ENCODE measurements around the gene CEP128.

CEP128 gene

DNA sequence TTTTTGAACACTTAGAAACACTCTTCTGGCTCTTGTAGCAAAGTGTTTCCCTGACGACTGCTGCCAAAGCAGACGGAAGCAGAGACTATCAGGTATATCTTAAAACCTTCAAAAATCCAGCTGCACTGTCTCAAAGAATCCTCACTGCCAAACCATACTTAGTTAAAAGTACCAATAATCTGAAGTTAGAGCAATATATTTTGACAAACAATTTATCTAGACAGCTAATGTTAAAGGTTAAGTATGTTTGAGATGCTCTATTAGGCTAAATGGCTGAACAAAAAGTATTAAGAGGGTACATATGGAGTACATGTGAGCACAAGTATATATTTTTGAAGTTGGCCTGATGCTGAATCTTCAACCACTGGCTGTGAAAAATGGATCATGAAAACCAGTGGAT is 398.3 kb downstream of the CEP128 start:
- no peak for DNase-seq (ENCODE audit: low spot score)

DNA sequence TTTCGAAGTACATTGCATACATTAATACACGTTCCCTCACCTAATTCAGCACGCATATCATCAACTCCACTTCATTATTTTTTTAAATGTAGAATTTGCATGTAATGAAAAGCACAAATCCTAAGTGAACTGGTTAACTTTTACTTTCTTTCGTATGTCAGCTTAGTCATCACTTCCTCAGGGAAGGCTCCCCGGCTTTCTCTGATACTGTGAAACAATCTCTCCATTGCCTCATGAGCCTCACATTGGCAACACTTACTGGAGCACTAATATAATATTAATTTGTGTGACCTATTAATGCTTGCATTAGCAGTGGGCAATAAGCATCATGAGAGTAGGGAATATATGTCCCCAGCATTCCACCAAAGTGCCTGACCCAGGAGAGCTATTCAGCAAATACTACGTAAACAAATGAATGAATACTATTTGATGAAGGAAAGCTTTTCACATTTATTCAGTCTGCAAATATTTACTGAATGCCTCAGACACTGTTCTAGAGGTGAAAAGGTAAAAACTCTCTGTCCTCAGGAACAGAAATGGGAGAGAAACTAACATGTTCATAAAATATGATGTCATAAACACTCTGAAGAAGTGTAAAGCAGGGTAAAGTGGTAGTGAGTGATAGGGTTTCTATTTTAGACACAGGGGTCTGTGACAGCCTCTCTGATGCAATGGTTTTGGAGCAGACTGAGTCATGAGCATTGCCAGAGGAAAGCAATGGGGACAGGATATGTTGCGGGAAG is 402.7 kb downstream of the CEP128 start:
- DNase-seq (ENCODE audit: low spot score): no peak

DNA sequence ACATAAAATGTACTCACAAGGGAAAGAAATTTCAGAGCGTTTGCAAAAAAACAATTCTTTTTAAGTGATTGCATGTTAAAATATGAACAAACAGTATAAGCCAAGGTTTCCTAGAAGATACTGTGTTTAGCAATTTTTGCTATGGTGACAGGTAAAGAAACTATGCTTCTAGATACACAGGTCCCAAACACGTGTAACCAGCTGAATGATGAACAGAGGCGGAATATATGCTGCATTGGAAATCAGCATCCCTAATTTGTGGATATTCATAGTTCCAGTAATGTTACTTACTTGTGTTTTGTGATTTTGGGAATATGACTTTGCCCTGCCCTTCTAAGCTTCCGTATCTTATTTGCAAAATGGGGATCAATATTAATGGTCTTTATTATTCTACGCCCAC is 403.9 kb downstream of the CEP128 start:
- DNase-seq (ENCODE audit: low spot score): no peak

DNA sequence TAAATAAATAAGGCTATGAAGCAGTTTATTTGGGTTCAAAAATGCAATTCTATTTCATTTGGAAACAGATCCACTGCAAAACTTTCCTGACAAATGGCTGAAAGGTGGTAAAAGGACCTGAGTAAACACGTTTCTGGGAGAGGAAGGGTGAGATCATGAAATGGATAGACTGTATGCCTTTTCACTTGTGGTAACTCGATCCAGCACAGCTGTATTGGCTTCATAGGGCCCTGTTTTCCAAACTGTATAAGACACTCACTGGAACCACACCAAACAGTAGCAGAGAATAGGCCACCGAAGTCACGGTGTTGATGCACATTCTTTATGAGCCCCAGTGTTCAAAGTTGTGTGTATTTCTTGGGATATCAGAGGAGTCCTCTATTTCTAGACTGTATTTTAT is 405.1 kb downstream of the CEP128 start:
- no peak for DNase-seq (ENCODE audit: low spot score)

DNA sequence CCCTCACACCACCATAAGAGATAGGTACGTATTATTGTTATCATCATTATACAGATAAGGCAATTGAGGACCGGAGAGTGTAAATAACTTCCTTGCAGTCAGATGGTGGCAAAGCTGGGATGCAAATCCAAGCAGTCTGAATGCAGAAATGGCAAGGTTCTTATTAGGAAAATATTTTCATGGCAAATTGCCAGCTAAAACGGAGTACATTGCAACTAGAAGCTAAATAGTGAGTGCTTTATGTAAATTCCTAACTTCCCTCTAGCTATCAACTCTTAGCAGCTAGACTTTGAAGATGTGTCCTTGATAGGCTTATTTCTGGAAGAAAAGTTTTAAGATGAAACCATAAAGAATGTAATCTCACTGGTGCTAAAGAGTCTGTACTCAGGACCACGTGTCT is 406.4 kb downstream of the CEP128 start:
- DNase-seq (ENCODE audit: low spot score): no peak

DNA sequence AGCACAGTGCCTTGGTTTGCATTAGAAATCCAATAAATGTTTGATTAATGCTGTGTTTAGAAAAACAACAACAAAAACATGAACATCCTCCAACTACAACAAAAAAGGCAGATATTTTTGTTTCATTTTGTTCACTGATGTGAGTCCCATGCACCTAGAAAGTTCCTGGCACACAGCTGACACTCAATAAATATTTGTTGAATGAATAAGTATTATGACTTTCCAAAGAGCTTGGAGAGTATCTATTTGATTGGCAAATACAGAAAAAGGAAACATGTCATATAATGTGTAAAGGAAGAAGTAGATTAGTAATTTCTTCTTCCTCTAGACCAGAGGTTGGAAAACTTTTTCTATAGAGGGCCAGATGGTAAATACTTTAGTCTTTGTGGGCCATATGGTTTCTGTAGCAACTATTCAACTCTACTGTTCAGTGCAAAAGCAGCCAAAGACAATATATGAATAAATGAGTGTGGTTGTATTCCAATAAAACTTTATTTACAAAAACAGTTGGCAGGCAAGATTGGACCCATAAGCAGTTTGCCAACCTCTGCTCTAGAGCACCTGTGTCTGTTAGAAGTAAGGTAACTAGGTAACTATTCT is 417.9 kb downstream of the CEP128 start:
- DNase-seq (ENCODE audit: low spot score): no peak

DNA sequence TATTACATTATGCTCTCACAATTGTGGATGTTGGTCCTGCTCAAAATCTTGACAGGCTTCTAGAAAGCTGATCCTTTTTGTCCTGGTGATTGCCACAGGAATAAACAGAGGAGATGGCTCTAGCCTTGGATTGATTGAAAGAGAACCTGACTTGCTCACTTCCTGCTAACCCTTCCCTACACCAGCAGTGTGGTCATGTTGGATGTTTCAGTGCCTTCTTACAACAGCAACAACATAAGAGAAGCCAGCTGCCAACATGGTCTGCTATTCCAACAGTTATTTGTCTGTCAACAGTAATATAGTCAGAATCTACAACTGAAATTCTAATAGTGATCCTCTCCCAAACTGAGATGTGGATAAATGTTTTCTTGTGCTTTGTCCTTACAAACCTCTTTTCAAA is 418.6 kb downstream of the CEP128 start:
- DNase-seq (ENCODE audit: low spot score): no peak

DNA sequence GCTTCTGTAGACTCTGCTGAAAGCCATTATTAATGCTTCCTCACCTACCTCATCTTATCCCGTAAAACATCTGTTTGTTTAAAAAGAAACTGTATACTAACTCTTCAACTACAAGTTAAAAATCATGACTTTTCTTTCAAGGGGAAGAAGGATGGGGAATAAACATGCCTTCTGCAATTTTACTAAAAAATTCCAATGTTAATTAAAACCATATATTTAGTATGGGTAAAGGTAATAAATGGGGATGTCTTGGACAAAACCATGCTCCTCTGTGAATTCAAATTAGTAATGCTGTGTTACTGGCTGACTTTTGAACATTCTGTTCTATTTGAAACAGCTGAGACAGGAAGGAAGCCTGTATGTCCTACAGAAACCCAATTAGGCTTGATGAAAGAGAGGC is 419.1 kb downstream of the CEP128 start:
- no peak for DNase-seq (ENCODE audit: low spot score)

DNA sequence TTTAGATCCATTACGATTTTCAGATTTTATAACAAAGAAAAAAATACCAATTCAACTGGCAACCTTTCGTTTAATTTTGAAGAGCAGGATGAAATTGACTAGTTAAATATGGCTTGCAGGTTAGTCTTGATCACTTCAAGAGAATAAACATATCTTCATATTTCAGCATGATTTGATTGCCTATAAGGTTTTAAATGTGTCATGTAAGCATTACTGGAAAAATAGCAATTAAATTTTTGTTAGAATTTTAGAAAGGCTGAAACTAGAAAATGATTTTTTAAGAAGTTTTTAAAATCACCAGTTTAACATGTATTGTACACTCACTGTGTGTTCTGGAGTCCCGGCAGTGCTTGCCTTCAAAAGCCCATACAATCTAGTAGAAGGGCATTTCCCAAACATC is 420.1 kb downstream of the CEP128 start:
- DNase-seq (ENCODE audit: low spot score): no peak

DNA sequence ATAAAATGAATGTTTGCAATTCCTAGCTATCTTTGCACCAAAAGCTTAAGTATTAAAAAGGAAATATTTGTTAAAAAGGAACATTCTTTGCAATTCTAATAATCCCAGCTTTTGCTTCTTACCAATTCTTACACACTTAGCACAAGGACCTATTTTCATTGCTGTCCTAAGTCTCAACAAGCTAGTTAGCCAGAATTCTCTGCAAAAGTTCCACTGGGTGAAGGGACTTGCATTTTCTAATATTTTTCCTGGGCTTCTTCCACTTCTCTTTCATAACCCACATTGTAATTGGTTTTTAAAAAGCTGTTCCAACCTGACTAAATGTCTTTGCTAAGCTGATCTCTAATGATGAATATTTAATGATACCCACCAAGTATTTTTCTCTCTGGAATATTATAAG is 422.5 kb downstream of the CEP128 start:
- no peak for DNase-seq (ENCODE audit: low spot score)

DNA sequence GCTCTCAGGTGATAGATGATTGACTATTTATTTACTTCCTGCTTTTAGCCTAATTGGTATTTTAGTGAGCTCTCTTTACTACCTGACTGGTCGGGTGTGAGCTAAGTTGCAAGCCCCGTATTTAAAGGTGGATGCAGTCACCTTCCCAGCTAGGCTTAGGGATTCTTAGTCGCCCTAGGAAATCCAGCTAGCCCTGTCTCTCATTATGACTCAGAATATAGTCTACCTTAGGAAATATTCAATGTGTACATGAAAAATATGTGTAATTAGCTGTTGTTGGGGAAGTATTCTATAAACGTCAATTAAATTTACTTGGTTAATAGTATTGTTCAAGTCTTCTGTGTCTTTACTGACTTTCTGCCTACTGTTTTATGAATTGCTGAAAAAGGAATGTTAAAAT is 423.4 kb downstream of the CEP128 start:
- no peak for DNase-seq (ENCODE audit: low spot score)

DNA sequence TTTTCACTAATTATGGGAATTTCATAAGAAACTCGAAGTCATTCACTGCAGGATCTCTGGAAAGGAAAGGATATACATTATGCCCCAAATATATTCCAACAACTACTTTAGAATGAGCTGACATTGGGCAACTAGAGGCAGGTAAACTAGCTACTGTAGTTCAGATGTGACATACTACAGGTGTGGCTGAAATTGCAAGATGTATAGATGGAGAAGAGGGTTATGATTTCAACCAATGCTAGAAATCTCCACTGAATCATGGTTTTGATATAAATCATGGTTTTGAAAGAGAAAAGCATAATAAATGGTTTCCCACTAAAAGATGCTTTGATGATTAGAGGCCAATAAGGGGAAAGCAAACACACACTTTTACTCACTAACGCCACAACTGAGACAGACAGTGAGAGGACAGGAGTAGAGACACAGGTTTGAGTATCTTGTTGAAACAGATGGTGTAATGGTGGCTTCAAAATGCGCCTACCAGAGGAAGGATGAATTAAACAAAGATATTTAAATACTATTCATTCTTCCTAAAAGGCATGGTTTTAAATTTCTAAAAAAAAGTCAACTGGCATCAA is 434.2 kb downstream of the CEP128 start:
- DNase-seq (ENCODE audit: low spot score): no peak

DNA sequence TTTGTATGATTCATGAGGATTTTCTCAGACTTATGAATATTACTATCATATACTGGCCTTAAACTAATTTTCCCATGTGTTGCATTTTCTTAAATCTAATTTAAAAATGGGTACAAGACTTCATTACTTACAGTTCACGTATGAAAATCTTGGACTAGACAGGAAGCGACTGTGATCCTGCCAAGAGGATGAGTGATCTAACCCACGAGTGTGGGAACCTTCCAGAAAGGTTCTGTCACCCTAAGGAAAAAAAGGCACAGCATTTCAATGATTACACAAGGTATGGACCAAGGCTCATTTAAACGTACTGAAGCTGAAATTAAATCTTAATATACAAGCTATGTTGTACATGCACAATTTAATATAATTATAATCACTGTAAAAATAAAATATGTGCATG is 436.8 kb downstream of the CEP128 start:
- no peak for DNase-seq (ENCODE audit: low spot score)

DNA sequence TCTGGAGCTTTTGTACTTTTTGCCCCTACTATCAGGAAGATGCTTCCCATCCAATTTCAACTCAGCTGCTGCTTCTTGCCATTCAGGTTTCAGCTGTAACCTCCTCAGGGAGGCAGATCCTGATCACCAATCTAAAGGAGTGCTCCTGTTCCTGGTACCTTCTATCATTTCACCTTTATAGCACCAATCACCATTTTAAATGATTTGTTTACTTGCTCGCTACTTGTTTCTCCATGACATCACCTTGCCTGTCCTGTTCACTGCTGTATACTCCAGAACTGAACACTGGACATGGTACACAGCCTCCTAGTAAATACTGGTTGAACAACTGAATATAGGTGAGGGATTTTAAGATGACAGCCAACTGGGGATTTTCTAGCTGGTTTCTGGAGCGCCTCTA is 443.0 kb downstream of the CEP128 start:
- DNase-seq (ENCODE audit: low spot score): no peak

DNA sequence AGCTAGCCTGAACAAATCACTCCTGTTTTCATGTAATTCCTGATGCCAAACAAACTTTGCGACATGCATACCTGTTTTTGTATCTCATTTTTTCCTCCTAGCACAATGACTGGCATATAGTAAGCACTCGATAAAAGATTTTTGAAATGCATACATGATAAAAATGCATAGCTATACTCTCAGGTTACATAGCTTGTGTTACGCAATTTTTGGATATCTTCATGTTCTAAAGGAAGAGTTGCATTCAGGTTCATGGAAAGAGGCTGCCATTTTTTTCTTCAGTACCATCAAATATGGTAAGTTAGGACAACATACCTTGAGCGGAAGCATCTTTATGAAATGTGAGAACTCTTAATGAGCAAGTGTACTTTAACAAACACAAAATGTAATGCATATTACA is 445.4 kb downstream of the CEP128 start:
- no peak for DNase-seq (ENCODE audit: low spot score)

DNA sequence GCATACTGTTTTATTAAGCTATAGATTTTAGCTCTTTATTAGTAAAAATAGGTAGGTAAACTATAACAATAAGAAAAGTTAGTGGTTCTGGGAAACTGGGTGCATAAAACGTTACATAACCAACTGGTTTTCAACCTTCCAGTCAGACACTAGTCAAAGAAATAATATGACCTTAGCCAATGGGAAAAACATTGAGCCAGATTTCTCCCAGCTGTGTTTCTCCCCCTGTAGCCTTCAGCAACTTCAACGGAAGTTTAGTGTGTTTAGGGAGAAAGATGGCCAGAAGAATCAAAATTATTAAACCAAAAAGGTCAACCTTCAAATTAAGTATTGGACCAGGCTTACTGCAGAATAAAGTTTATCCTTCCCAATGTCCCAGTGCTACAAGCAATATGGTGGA is 446.8 kb downstream of the CEP128 start:
- DNase-seq (ENCODE audit: low spot score): no peak

DNA sequence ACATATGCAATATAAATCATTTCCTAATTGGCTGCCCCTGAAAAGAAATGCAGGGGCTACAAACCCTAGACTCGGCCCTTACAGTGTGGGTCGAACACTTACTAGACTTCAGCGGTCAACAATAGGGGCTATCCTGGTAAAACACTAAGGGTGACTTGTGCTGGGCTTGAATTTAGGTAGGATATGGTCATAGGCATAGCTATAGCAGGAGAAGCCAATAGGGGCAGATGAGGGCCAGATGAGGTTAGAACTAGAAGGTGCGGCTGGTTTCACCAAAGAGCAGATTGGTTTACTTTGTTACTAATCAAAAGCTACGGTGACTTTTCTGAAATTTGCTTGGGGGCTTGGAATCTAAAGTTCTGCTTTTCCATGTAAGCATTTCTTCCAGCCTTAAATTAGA is 447.9 kb downstream of the CEP128 start:
- DNase-seq (ENCODE audit: low spot score): no peak

DNA sequence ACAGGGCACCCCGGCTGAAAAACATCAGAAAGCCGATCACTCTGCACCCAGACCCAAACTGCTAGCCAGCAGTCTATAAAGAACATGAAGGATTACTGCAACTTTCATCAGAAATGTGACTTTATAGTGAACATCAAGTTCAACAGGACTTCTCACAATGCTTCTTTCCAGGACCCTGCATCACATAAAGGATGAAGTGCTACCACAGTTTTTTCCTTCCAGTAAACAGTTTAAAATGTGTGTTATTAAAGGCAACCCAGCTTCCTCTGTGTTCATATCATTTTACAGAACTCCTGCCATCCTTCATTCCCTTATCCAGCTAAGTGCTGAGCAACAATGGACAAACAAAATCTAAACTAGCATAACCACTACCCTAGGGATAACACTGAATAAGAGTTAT is 449.9 kb downstream of the CEP128 start:
- no peak for DNase-seq (ENCODE audit: low spot score)

DNA sequence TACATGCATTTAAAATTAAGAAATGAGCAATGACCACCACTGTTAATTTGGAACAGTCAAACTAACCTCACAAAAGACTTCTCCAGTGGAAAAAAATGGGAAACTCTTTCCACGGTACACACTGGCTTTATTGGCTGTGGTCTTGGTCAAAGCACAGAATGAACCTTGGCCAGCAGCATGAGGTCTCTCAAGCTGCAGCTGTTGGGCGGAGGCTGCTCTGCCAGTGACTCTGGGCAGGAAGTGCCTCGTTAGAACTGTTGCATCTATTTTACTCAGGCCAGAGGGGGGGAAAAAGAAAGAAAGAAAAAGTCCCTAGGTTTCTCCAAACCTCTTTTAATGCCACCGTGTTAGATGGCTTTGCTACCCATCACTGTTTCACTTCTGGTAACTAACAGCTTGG is 450.4 kb downstream of the CEP128 start:
- DNase-seq (ENCODE audit: low spot score): peak; percentile 18

DNA sequence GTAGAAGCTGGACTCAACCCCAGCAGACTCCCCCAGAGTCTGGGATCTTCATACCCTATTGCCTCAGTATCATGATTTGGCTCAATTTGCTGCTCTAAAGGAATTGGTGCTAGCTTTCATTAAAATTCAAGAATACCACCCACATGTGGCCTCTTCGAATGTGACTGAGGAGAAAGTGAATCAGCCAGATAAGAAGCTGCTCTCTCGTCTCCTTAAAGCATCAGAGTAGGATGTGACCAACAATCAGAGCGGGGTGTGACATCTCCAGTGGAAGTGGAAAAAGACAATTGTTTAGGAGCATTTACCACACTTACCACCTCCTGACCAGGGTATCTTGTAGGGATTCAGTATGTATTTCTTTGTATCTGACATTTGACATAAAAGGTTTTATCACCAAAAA is 452.0 kb downstream of the CEP128 start:
- no peak for DNase-seq (ENCODE audit: low spot score)

DNA sequence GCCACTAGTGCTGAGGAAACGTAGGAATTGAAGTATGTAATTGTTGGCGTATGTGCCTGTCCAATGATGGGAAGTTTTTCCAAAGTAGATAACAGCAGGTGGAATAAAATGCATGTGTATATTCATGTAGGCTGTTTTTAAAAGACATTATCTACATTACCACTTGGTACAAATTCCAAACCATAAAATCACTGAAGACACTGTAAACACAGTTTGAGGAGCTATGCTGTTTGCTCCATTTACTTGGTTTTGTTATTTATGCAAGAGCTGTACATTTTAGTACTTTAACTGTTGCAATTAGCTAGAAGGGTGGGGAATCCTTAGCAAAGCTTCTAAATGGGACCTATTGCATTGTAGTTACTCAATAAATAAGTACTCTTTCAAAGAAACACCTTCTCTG is 455.8 kb downstream of the CEP128 start:
- DNase-seq (ENCODE audit: low spot score): no peak

DNA sequence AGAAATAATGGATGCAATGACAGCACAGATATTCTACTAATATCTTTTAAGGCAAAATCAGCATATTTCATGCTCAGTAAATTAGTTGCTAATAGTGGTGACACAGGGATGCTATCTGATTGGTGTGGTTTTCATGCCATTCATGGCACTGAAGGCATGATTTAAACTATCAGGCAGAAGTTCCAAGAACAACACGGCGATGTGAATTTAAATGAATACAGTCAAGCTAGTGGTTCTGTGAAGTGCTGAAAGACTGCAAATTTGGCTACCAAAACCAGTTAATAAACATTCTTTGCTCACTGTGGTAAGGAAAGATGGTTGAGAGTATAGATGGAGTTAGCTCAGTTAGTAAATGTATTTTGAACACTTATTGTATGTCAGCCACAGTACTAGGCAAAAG is 458.2 kb downstream of the CEP128 start:
- DNase-seq (ENCODE audit: low spot score): no peak

DNA sequence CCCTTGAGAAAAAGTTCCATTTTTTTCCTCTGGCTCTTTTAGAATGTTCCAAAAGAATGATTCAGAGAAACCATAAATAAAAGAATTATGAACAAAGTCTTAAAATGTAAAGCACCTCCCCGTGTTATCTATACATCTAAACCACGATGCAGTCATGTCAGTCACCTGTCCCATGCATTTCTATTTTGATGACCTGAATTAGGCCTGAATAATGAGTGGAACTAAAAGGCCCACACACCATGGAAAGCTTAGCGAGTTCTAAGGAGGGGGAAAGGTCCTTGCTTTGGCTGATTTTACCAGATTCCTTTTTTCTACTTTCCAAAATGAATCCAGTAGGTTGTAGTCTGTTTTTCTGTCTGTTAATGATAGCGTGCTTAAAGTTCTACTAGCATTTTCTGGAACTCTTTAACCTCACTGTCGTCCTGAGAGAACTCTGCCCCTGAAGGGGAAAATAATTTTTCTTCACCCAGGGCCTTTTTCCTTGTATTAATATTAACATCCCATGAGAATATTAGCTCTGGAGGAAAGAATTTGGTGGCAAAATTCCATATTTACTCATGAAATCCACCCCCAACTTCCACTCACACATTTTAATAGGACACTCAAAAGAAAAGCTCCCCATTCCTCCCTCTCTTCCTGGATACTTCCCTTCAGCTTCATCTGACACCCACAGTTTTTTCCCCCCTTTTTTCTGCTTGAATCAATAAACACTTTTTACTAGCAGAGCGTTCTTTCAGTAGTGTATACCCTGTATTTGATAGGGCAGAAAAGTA is 464.0 kb downstream of the CEP128 start:
- DNase-seq (ENCODE audit: low spot score): no peak
